HG03097 (cell line): Measurements from ENCODE around the gene BARHL2.

Experiments
- ATAC-seq: cut with Tn5 transposase; IDR thresholded peaks from one replicate; pipeline ENCODE4 v1.9.1; 2021; ENCODE audit not compliant: unreplicated experiment, low FRiP score

BARHL2 gene

GRCh38 chr1:90716552-90717355 is at the start of gene BARHL2:
Gene BARHL2, minus strand, starts transcription at chr1:90717302. Its CDS starts 107 bp downstream, at chr1:90717195.
- ATAC-seq, result no peak

GRCh38 chr1:90763930-90764329 is 46.8 kb upstream of the BARHL2 start:
- no peak for ATAC-seq

- no peak for ATAC-seq
Measured at GRCh38 chr1:90763506-90763905, 46.4 kb upstream of the BARHL2 start.

- ATAC-seq, result no peak
Measured at GRCh38 chr1:90761781-90762589, 44.9 kb upstream of the BARHL2 start.

- ATAC-seq, result no peak
Measured at GRCh38 chr1:90761156-90761555, 44.1 kb upstream of the BARHL2 start.

GRCh38 chr1:90753556-90753955 is 36.5 kb upstream of the BARHL2 start:
- ATAC-seq, result no peak

- ATAC-seq, result no peak
Measured at GRCh38 chr1:90748668-90749067, 31.6 kb upstream of the BARHL2 start.

- ATAC-seq, result no peak
Measured at GRCh38 chr1:90746857-90747256, 29.8 kb upstream of the BARHL2 start.

- no peak for ATAC-seq
Measured at GRCh38 chr1:90745972-90746371, 28.9 kb upstream of the BARHL2 start.

- no peak for ATAC-seq
Measured at GRCh38 chr1:90732136-90732535, 15.0 kb upstream of the BARHL2 start.

GRCh38 chr1:90731382-90732050 is 14.4 kb upstream of the BARHL2 start:
- no peak for ATAC-seq

GRCh38 chr1:90730243-90731022 is 13.3 kb upstream of the BARHL2 start:
- no peak for ATAC-seq

GRCh38 chr1:90729504-90730242 is 12.6 kb upstream of the BARHL2 start:
- no peak for ATAC-seq

- no peak for ATAC-seq
Measured at GRCh38 chr1:90728502-90729287, 11.6 kb upstream of the BARHL2 start.

- no peak for ATAC-seq
Measured at GRCh38 chr1:90727917-90728501, 10.9 kb upstream of the BARHL2 start.

GRCh38 chr1:90726986-90727480 is 9.9 kb upstream of the BARHL2 start:
- ATAC-seq, result no peak

GRCh38 chr1:90726425-90726985 is 9.4 kb upstream of the BARHL2 start:
- ATAC-seq, result no peak
